PC-3 (cell line): ENCODE results near the gene DEFB119. TPM values are rescaled to one million over a fixed set of nuclear protein-coding genes. Genes with fewer than 3 reads are reported as not detected.
"Not testable (repeated sequence)": the region's sequence is repeated elsewhere in the genome, so short reads cannot be mapped to it uniquely, and the experiment has no call there.

ENCODE experiments used
- ATAC-seq: fragments of 200-7000 bp; cut with Tn5 transposase; 2 replicates; pipeline ENCODE4 v1.9.1; 2020; ENCODE audit warnings: mild to moderate bottlenecking, moderate library complexity
- BruUV-seq: library from RNA; stranded (reverse); fragments of 400-500 nt; replicated peaks from 2 replicates; lab custom pipeline; 2021; lab: Mats Ljungman, UMichigan
- CTCF ChIA-PET: fragments of 300-600 bp; sonication (Branson Sonifier 250); formaldehyde crosslinking; loops from one replicate; lab custom pipeline; 2022; ENCODE audit warnings: antibody characterized with exemption; lab: Charles Lee
- POLR2A ChIA-PET: fragments of 300-600 bp; sonication (Branson Sonifier 250); formaldehyde crosslinking; loops from one replicate; lab custom pipeline; 2022; ENCODE audit warnings: antibody characterized with exemption; ENCODE audit not compliant: unreplicated experiment; lab: Charles Lee
- DNase-seq: peaks from one replicate; pipeline ENCODE4 v3.0.0-alpha.2; 2015
- H2AFZ ChIP-seq: fragments of 300-600 bp; sonication (generic); 2 replicates; pipeline ENCODE4 v1.6.0; 2016; ENCODE audit warnings: antibody characterized with exemption, low read length
- H3F3A ChIP-seq: fragments of 300-600 bp; sonication (generic); one replicate; pipeline ENCODE4 v1.6.0; 2017; ENCODE audit warnings: antibody characterized with exemption, low read length, control low read depth, mild to moderate bottlenecking; ENCODE audit not compliant: unreplicated experiment
- H3K27ac ChIP-seq: fragments of 300-600 bp; sonication (generic); 2 replicates; pipeline ENCODE4 v1.5.1; 2016; ENCODE audit warnings: mild to moderate bottlenecking, low read length
- H3K27me3 ChIP-seq: fragments of 300-600 bp; sonication (generic); 2 replicates; pipeline ENCODE4 v1.6.1; 2016; ENCODE audit warnings: low read length, mixed read lengths
- H3K36me3 ChIP-seq: fragments of 300-600 bp; sonication (generic); 2 replicates; pipeline ENCODE4 v1.6.1; 2016; ENCODE audit warnings: low read depth, mixed run types, low read length, mixed read lengths
- H3K4me1 ChIP-seq: fragments of 300-600 bp; sonication (generic); 2 replicates; pipeline ENCODE4 v1.5.1; 2016; ENCODE audit warnings: low read length; ENCODE audit not compliant: insufficient read depth
- H3K4me2 ChIP-seq: fragments of 300-600 bp; sonication (generic); 2 replicates; pipeline ENCODE4 v1.6.0; 2016; ENCODE audit warnings: low read length
- H3K4me3 ChIP-seq: fragments of 300-600 bp; sonication (generic); 2 replicates; pipeline ENCODE4 v1.5.1; 2016; ENCODE audit warnings: mild to moderate bottlenecking, low read length, mixed read lengths
- H3K79me2 ChIP-seq: fragments of 300-600 bp; sonication (generic); 2 replicates; pipeline ENCODE4 v1.6.1; 2017; ENCODE audit warnings: low read length, mixed read lengths
- H3K9ac ChIP-seq: fragments of 300-600 bp; sonication (generic); 2 replicates; pipeline ENCODE4 v1.6.0; 2016; ENCODE audit warnings: mild to moderate bottlenecking, low read length
- H3K9me2 ChIP-seq: fragments of 300-600 bp; sonication (generic); replicated peaks from 2 replicates; pipeline ENCODE4 v1.6.1; 2016; ENCODE audit warnings: mixed run types, low read length, mixed read lengths
- H3K9me3 ChIP-seq: fragments of 300-600 bp; sonication (generic); 2 replicates; pipeline ENCODE4 v1.6.1; 2016; ENCODE audit warnings: low read length, mixed read lengths
- H4K20me1 ChIP-seq: fragments of 300-600 bp; sonication (generic); 2 replicates; pipeline ENCODE4 v1.6.1; 2016; ENCODE audit warnings: low read length, mixed read lengths
- EZH2 ChIP-seq: fragments of 300-600 bp; sonication (generic); IDR thresholded peaks from one replicate; pipeline ENCODE4 v1.6.1; 2017; ENCODE audit warnings: antibody characterized with exemption, mild to moderate bottlenecking, low read length; ENCODE audit not compliant: unreplicated experiment
- EZH2phosphoT487 ChIP-seq: fragments of 300-600 bp; sonication (generic); IDR thresholded peaks from 2 replicates; pipeline ENCODE4 v1.6.1; 2018; ENCODE audit warnings: mild to moderate bottlenecking, antibody characterized with exemption, low read length, borderline replicate concordance
- intact Hi-C: fragments of 100-400 bp; cut with micrococcal nuclease; formaldehyde crosslinking; loops from 2 replicates; pipeline ENCODE4 v1.9.0; 2023
- total RNA-seq: library from RNA; depleted of rRNA; stranded (reverse); fragments of >200 nt; gene quantifications from 2 replicates; pipeline ENCODE4 v1.2.3, GENCODE V29; 2014
- TF ChIP-seq, protein P1 (sequence below): fragments of 300-600 bp; sonication (generic); conservative IDR thresholded peaks from 2 replicates; pipeline ENCODE4 v1.5.1; 2017; ENCODE audit warnings: antibody characterized with exemption, low read depth, mild to moderate bottlenecking, low read length

Gene DEFB119
- total RNA-seq, 1 experiment from 2014 or later = not detected

GRCh38 chr20:31374346-31374745, 16.0 kb downstream of the DEFB119 start:
- Histone ChIP-seq H3K4me3 (no peak overlapping the region), H3K4me1 (no peaks in the 10 kb centered on the region), H4K20me1 (no peaks in the 10 kb centered on the region), H3K9me2 (no peaks in the 10 kb centered on the region), H3K27me3 (peaks cover 73% of the 10 kb centered on the region), H3K4me2 (no peak overlapping the region), H3K79me2 (no peaks in the 10 kb centered on the region), H3K9ac (no peak overlapping the region), H3K9me3 (no peaks in the 10 kb centered on the region), H3K36me3 (no peaks in the 10 kb centered on the region), H3F3A (no peaks in the 10 kb centered on the region), H3K27ac (no peak overlapping the region), H2AFZ (no peak overlapping the region)
- POLR2A ChIA-PET = no interaction called here
- intact Hi-C loops = no loop called here
- no peak for DNase-seq
- TF ChIP-seq EZH2phosphoT487 (no peak), EZH2 (no peak)
- TF ChIP-seq, protein P1, sequence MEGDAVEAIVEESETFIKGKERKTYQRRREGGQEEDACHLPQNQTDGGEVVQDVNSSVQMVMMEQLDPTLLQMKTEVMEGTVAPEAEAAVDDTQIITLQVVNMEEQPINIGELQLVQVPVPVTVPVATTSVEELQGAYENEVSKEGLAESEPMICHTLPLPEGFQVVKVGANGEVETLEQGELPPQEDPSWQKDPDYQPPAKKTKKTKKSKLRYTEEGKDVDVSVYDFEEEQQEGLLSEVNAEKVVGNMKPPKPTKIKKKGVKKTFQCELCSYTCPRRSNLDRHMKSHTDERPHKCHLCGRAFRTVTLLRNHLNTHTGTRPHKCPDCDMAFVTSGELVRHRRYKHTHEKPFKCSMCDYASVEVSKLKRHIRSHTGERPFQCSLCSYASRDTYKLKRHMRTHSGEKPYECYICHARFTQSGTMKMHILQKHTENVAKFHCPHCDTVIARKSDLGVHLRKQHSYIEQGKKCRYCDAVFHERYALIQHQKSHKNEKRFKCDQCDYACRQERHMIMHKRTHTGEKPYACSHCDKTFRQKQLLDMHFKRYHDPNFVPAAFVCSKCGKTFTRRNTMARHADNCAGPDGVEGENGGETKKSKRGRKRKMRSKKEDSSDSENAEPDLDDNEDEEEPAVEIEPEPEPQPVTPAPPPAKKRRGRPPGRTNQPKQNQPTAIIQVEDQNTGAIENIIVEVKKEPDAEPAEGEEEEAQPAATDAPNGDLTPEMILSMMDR = no peak
- no TSS peak for BruUV-seq
- ATAC-seq = no peak
- CTCF ChIA-PET = no interaction called here

DNA sequence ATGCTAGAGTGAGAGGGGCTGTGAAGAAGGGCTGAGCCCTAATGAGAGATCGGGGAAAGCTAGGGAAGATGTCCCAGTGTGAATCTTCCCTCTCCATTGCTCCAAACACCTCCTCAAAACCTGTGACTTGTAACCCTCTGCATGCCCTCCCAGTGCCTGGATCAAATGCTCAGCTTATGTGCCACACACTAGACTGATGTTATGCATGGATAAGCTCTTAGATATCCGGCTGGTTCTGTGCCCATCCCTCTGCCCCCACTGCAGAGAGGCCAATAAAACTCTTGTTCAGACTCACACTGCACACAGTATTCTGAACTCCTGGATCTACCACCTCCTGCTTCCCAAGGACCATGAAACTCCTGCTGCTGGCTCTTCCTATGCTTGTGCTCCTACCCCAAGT, 22.1 kb downstream of the DEFB119 start, which contains the start of gene DEFB118:
DEFB118 (plus strand) TSS at position 301 of the 400 bp plus-strand sequence; CDS start at position 351, 50 bp downstream.
- CTCF ChIA-PET = no interaction called here

GRCh38 chr20:31364272-31364671, 26.1 kb downstream of the DEFB119 start:
- H3K4me3 ChIP-seq, H3K79me2 ChIP-seq, H3K9me3 ChIP-seq, H4K20me1 ChIP-seq, DNase-seq, intact Hi-C loops, BruUV-seq, H3F3A ChIP-seq, H3K4me2 ChIP-seq, H3K9ac ChIP-seq, H3K36me3 ChIP-seq, POLR2A ChIA-PET, H3K27ac ChIP-seq, H3K4me1 ChIP-seq, CTCF ChIA-PET, H3K9me2 ChIP-seq, ATAC-seq, H2AFZ ChIP-seq: not testable (repeated sequence)
- peaks cover 56% of the 10 kb centered on the region for H3K27me3 ChIP-seq

More for the DNA sequence above, 22.1 kb downstream of the DEFB119 start, which contains the start of gene DEFB118:
- H3K36me3 ChIP-seq = no peaks in the 10 kb centered on the region
- peaks cover 58% of the 10 kb centered on the region for H3K27me3 ChIP-seq
- POLR2A ChIA-PET = no interaction called here
- no peaks in the 10 kb centered on the region for H3K79me2 ChIP-seq
- H3K9me3 ChIP-seq = no peaks in the 10 kb centered on the region
- H3F3A ChIP-seq = no peaks in the 10 kb centered on the region
- H4K20me1 ChIP-seq = no peaks in the 10 kb centered on the region
- no peak within 1 kb of the TSS for H3K9ac ChIP-seq
- DNase-seq (no peak), ATAC-seq (no peak)
- H3K27ac ChIP-seq = no peak within 1 kb of the TSS
- TF ChIP-seq, protein P1 = no peak
- TF ChIP-seq EZH2phosphoT487 (no peak), EZH2 (no peak)
- no peak within 1 kb of the TSS for H3K4me2 ChIP-seq
- H3K4me3 ChIP-seq = no peak within 1 kb of the TSS
- H3K9me2 ChIP-seq = no peaks in the 10 kb centered on the region
- BruUV-seq = no TSS peak
- H2AFZ ChIP-seq = no peak within 1 kb of the TSS
- H3K4me1 ChIP-seq = no peaks in the 10 kb centered on the region
- intact Hi-C loops = no loop called here
